ENCODE measurements around the gene CT45A5.
"Not testable (repeated sequence)": the region's sequence is repeated elsewhere in the genome, so short reads cannot be mapped to it uniquely, and the experiment has no call there.

CT45A5 gene, protein sequence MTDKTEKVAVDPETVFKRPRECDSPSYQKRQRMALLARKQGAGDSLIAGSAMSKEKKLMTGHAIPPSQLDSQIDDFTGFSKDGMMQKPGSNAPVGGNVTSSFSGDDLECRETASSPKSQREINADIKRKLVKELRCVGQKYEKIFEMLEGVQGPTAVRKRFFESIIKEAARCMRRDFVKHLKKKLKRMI

GRCh38 chrX:135785403-135785802, at the start of gene CT45A5:
CT45A5 (minus strand) TSS chrX:135785503; CDS start chrX:135781729, 3,774 bp downstream.
- DNase-seq = not testable (repeated sequence)

DNA sequence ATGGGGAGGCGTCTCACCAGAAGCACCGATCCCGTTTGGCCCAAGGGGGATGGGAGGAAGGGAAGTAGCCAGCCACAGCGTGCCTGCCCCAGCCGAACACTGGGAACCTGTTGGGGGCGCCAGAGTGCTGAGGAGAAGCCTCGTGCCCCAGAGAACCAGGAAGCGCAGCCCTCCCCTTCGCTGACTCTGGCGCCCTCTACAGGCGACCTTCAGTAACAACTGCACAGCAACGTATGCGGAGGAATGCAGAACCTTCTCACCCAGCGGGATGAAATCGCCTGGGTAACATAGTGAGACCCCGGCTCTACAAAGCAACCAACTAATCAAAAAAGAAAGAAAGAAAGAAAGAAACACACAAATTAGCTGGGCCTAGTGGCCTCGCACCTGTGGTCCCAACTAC, 34.6 kb upstream of the CT45A5 start, which contains the start of gene CT45A2:
TSS of gene CT45A2 (minus strand) at position 101 of the 400 bp plus-strand sequence. CDS start 3,747 bp downstream, outside the sequence.
- DNase-seq = not testable (repeated sequence)

GRCh38 chrX:135802687-135803086, 17.4 kb upstream of the CT45A5 start, which contains the start of gene CT45A6:
CT45A6 (minus strand) TSS chrX:135802787; CDS start chrX:135798993, 3,794 bp downstream.
- DNase-seq = not testable (repeated sequence)

DNA sequence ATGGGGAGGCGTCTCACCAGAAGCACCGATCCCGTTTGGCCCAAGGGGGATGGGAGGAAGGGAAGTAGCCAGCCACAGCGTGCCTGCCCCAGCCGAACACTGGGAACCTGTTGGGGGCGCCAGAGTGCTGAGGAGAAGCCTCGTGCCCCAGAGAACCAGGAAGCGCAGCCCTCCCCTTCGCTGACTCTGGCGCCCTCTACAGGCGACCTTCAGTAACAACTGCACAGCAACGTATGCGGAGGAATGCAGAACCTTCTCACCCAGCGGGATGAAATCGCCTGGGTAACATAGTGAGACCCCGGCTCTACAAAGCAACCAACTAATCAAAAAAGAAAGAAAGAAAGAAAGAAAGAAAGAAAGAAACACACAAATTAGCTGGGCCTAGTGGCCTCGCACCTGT, 17.2 kb downstream of the CT45A5 start, which contains the start of gene CT45A3:
TSS of gene CT45A3 (minus strand) at position 101 of the 400 bp plus-strand sequence. CDS start 3,747 bp downstream, outside the sequence.
- DNase-seq = not testable (repeated sequence)

GRCh38 chrX:135744739-135745138, 40.6 kb downstream of the CT45A5 start:
- DNase-seq = not testable (repeated sequence)

DNA sequence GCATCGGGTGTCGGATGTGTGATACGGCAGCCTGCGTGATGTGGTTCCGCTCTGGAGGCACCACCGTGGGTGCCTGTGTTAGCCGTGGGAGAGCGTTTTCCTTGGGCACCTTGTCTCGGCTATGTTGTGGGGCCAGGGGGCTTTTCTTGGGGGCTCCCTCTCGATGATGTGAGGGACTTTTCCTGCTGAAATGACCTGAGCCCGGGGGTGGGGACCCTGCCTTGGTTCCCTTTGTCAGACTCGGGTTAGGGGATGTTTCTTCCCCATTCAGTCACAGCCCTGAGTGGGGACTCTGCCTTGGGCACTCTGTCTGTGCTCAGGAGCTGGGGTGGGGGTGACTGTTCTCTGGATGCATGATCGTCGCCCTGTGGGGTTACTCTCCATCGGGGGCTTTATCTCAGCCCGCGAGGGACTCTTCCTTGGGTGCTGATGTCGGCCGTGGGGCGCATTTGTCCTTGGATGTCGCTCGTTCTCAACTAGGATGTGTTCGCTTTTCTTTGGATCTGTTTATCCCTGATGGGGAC, 44.0 kb downstream of the CT45A5 start:
- no peak for DNase-seq

DNA sequence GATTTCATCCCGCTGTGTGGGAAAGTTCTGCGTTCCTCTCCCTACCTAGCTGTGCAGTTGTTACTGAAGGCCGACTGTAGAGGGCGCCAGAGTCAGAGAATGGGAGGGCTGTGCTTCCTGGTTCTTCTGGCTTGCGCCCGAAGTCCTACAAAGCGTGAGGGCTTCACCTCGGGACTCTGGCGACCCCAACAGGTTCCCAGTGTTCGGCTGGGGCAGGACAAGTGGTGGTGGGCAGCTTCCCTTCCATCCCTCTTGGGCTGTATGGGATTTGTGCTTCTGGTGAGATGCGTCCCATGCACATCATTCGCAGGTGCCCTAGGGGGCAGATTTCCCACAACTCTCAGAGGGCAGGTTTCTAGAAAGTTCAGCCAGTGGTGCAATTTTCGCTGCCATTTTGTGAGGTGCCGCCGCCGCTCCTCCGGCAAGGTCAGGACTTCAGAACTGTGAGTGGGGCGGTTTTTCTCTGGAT, 44.6 kb downstream of the CT45A5 start:
- peak; percentile 54 for DNase-seq

DNA sequence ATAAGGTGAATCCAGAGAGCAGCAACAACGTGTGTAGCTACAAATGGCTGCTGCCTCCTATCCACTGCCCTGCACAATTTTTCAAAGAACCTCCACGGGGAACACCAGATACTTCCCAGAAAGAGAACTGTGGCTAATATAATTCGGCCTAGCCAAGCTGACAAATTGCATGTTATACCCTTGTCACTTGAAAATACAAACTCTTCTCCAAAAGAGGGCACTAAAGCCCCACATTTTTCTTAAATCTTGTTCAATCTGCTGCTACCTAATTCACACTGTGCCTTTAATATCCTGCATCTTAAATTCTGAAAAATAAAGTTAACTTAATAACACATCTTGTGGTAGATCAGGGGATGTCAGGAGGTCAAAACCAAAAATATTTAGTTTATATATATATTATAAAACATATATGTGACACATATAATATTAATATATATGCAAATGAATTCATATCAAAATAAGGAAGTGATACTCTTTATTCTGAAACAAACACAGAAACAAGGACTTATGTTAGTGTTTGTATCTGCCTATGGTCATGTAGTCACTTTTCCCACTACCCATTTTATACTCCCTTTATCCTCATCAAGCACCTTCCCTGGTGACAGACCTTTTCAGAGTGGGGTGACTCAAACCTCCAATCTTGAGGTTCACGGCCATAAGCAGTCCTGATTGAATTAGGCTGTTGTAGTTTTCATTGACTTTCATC, 47.8 kb downstream of the CT45A5 start:
- no peak for DNase-seq

DNA sequence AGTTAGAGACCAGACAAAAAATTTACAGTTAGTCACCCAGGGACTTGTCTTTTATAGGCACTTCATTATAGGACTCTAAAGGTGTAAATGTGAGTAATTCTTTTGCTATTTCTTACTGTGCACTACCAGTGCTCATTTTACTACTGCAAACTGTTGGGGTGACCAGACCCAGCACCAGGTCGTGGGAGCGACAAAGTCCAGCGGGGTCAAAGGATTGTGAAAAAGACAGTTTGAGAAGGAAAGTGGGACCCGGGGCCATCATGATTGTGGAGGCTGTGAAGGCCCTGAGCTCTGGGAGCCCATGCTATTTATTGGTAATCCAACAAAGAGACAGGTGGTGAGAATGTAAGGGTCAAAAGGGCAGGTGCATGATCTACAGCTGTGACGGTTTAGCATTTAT, 50.6 kb downstream of the CT45A5 start:
- DNase-seq = not testable (repeated sequence)
